Colon (tissue), 2 donors: ENCODE data around the gene PRKD3.

Experiments
- FAIRE-seq: peaks from 2 replicates; lab custom pipeline; 2012; peaks lifted over from hg19 to GRCh38; lab: Jason Lieb, UNC
- donor health status: control.
- donor health status: control.

Gene PRKD3

GRCh38 chr2:37342591-37343220 lies 18.1 kb upstream of the PRKD3 start:
- FAIRE-seq: no peak

GRCh38 chr2:37340637-37341036 lies 16.0 kb upstream of the PRKD3 start:
- no peak for FAIRE-seq

- no peak for FAIRE-seq
Measured at GRCh38 chr2:37338933-37339332, 14.3 kb upstream of the PRKD3 start.

GRCh38 chr2:37337620-37338280 lies 13.1 kb upstream of the PRKD3 start:
- FAIRE-seq: no peak

GRCh38 chr2:37335604-37336003 lies 11.0 kb upstream of the PRKD3 start:
- no peak for FAIRE-seq

- no peak for FAIRE-seq
Measured at GRCh38 chr2:37333256-37333655, 8.6 kb upstream of the PRKD3 start.

- FAIRE-seq: no peak
Measured at GRCh38 chr2:37332560-37332959, 7.9 kb upstream of the PRKD3 start.

GRCh38 chr2:37330681-37331080 lies 6.0 kb upstream of the PRKD3 start:
- FAIRE-seq: no peak

- no peak for FAIRE-seq
Measured at GRCh38 chr2:37326866-37327634, 2.4 kb upstream of the PRKD3 start.

GRCh38 chr2:37326285-37326684 lies 1.7 kb upstream of the PRKD3 start:
- FAIRE-seq: peak; percentile 65

- no peak for FAIRE-seq
Measured at GRCh38 chr2:37325625-37326071, 1.0 kb upstream of the PRKD3 start.

- no peak for FAIRE-seq
Measured at GRCh38 chr2:37324536-37324785, 172 bp downstream of the PRKD3 start.

- FAIRE-seq: no peak
Measured at GRCh38 chr2:37323781-37324535, 675 bp downstream of the PRKD3 start.

- FAIRE-seq: no peak
Measured at GRCh38 chr2:37323176-37323780, 1.4 kb downstream of the PRKD3 start.

GRCh38 chr2:37322368-37322767 lies 2.3 kb downstream of the PRKD3 start:
- no peak for FAIRE-seq

- FAIRE-seq: no peak
Measured at GRCh38 chr2:37321029-37321682, 3.5 kb downstream of the PRKD3 start.

- no peak for FAIRE-seq
Measured at GRCh38 chr2:37319754-37320609, 4.7 kb downstream of the PRKD3 start.

- FAIRE-seq: no peak
Measured at GRCh38 chr2:37318401-37318800, 6.2 kb downstream of the PRKD3 start.

GRCh38 chr2:37317746-37318145 lies 6.9 kb downstream of the PRKD3 start:
- no peak for FAIRE-seq

GRCh38 chr2:37316181-37316580 lies 8.5 kb downstream of the PRKD3 start:
- FAIRE-seq: no peak

GRCh38 chr2:37315364-37315763 lies 9.3 kb downstream of the PRKD3 start:
- FAIRE-seq: no peak
